HG03575 (cell line): Measurements from ENCODE around the gene TMEM245.
A peak's percentile ranks its signal among the peaks of the same experiment; 100 is the strongest.

Experiments used
- ATAC-seq: cut with Tn5 transposase; IDR thresholded peaks from one replicate; pipeline ENCODE4 v1.9.1; 2021; ENCODE audit not compliant: unreplicated experiment, insufficient number of reproducible peaks, low FRiP score; ENCODE audit errors: extremely low read depth

Gene TMEM245

DNA sequence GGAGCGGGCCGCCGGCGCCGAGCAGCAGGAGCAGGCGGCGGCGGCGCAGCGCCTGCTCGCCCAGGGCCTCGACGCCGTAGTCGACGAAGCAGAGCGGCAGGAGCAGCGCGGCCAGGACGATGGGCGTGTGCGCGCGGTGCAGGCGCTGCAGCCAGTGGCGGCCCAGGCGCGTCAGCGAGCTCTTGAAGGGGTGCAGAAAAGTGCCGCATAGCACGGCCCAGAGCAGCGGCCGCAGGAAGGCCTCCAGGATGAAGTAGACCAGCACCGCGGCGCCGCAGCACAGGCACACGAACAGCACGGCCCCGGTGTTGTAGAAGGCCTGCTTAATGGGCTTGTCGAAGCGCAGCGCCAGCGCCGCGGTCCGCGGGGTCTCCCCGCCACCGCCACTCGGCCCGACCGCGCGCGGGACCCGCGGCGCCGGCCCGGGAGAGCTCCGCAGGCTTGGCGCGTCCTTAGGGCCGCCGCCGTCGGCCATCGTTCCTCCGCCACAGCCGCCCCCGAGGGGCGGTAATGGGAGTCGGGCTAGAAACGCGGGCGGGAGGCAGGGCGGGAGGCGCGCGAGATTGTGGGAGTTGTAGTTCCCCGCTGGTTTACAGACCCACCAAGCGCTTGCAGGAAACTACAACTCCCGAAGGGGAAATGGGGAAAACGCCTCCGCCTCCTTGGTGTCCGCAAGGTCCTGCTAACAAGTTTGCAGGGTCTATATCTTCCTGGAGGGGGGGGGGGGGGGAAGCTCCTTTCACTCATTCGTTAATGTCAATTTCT lies at the start of gene TMEM245:
TSS of gene TMEM245 (minus strand) at position 509 of the 765 bp plus-strand sequence. CDS start at position 475, 34 bp downstream.
- ATAC-seq, result peak; percentile 79

DNA sequence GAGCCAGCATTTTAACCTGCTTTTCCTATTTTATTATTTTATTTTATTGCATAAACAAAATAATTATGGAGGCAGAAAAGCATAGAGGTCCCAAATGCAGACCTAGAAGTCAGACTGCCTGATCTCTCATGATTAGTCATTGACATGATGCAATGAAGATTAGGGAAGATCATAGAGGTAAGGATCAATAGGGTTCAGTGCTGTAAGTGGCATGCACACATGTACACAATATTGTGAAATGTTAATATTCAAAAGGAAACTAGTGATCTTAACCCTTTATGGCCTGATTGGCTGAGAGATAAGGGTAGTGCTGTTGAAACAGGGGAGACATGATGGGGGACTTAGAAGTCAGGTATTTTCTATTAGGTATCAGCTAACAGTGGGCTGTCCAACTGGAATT lies 48.4 kb upstream of the TMEM245 start:
- no peak for ATAC-seq

DNA sequence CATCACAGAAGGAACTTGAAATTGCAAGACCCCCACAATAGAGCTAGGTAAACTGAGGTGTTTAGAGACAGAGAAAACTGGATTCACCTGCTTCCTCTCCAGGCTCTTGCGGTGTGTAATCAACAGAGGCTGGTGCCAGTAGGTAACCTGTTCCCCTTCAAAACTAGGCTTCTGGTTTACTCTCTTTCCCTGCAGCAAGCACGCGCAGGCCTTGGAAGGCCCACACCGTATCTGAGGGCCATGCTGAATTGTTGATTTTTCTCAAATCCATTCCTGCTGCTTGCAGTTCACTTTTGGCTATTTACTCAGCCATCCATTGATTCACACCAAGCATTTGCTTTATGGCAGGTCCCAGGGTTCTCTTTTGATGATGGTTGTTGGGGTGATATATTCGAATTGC lies 48.0 kb upstream of the TMEM245 start:
- no peak for ATAC-seq

DNA sequence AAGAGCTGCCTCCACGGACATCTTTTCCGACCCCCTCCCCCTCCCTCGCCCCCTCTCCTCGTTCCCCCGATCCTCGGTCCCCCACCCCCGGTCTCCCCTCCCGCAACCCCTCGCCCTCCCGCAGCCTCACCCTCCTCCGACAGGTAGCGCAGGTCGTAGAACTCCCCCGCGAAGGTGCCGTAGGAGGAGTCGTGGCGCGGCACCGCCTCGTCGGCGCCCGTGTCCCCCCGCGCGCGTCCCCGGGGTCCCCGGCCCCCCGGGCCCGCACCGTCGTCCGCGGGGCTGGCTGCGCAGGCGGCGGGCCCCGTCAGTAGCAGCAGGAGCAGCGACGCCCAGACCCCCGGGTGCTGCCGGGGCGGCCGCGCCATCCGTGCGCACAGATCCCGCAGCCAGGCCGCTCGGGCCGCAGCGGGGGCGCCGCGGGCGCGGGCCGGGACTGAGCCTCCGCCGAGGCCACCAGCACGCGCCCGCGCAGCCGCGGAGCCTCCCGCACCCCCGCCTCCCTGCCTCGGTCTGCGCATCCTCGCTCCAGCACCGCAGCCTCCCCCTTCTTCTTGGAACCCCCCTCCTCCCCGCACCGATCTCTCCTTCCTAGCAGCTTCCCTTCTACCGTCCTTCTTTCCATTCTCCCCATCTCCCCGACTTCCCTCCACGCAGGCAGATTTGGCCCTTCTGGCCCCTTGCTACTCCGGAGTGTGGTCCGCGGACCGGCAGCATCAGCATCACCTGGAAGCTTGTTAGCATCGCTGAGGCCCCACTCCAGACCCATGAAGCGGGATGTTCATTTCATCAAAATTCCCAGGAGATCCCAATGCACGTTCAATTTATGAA lies 47.2 kb upstream of the TMEM245 start, which contains the start of gene FRRS1L:
TSS of gene FRRS1L (minus strand) at position 479 of the 831 bp plus-strand sequence. CDS start at position 368, 111 bp downstream.
- ATAC-seq, result no peak

DNA sequence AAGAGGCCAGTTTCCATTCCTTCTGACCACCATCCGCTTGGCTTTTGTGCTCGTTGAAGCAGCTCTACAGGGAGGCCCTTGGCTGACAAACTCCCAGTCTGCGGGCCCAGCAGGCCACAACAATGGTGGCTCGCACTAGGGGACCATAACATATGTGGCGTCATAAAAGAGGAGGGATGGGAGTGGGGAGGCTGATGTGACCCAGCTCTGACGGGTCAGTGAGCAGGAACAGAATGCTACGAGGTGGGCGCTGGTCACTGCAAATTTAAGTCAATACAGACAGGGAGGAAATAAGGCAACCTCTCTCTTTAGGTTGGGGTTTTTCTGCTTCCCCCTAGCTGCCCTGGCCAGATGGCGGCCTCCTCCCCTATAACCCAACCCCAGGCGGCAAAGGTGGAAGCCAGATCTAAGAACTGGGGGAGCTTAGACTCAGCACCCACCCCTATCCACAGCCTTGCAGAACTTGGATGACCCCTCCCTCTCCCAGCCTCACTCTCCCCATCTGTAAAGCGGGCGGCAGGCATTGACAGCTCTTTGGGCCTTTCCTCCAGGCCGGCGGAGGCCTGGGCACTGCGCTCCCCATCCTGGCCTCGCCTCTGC lies 46.5 kb upstream of the TMEM245 start:
- no peak for ATAC-seq

DNA sequence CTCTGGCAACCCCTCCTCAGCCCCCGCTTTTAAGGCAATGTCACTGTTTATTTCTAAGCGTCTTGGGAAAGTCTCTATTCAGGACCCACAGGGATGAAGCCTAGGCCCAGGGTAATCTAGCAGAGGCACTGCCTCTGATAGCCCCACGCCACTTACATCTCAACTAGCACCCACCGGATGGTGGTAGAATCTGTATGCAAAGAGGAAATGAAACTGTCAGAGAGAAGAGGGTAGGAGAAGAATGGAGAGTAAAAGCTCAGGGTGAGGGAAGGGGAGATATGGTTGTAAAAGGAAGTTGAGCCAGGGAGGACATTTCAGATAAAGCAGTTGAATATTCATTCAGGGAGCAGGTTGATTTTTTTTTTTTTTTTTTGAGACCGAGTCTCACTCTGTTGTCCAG lies 44.3 kb upstream of the TMEM245 start:
- ATAC-seq, result no peak

DNA sequence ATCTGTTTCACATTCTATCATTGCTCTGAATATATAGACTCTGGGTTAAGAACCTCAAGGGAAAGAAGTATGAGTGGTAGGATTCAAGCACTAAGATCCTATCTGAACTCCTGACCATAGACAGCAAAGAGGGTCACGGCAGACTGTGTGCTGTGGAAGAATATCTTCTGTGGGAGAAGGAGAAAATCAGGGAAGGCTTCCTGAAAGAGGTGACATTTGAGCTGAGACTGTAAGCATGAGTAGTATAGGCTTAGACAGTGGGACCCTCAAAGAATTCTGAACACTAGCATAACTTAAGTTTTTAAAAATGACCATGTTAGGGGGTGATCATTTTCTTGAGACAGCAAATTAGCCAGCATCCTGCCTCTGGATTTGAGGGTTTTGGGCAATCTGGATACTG lies 43.4 kb upstream of the TMEM245 start:
- ATAC-seq, result no peak

DNA sequence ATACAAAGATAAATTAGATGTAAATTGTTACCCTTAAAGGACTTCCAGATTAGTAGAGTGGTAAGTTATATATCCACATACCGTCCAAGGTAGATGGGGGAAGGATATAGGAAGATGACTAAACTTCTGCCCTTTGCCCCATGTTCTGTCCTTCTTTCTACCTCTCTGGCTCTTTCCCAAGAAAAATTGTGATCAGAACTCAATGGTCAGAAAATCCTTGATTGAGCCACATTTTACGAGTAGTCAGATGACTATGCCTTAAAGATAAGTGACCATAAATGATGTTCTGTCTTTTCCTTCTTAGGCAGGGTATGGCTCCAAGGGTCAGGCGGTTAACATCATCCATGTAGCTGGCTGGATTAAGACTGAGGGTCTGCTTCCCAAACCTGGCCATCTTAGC lies 42.9 kb upstream of the TMEM245 start:
- no peak for ATAC-seq

DNA sequence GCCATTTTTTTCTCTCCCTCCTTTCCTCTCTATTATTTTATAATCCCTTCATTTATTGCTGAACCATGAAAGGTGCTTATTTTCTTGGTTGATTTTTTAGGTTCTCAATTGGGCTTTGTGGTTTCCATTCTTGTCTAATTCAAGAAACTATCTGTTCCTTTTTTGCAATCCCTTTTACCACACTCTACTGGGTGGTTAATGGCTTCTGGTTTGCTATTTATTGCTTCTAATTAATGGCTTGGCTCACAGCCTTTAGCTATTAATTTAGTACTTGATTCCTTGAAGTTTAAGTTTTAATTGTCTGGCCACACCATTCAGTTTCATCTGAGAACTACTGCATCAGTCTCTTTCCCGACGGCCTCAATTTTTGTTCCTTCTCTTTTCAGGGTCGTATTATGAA lies 41.7 kb upstream of the TMEM245 start:
- ATAC-seq, result no peak

DNA sequence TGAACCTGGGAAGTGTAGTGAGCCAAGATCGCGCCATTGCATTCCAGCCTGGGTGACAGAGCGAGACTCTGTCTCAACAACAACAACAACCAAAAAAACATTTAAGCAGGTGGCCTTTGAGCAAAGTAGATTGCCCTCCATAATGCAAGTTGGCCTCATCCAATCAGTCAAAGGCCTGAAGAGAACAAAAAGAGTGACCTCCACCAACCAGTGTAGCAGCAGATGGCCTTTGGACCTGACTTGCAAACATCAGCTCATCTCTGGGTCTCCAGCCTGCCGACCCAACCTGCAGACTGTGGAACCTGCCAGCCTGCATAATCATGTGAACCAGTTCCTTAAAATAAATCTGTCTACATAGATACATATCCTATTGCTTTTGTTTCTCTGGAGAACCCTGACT lies 39.8 kb upstream of the TMEM245 start:
- no peak for ATAC-seq

DNA sequence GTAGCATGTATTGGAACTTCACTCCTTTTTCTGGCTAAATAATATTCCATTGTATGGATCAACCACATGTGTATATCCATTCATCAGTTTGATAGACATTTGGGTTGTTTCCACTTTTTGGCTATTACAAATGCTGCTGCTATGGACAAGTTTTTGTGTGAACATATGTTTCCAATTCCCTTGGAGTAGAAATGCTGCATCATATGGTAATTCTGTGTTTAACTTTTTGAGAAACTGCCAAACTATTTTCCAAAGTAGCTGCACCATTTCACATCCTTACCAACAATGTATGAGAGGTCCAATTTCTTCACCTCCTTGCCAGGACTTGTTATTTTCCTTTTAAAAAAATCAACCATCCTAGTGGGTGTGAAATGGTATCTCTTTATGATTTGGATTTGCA lies 38.9 kb upstream of the TMEM245 start:
- no peak for ATAC-seq

DNA sequence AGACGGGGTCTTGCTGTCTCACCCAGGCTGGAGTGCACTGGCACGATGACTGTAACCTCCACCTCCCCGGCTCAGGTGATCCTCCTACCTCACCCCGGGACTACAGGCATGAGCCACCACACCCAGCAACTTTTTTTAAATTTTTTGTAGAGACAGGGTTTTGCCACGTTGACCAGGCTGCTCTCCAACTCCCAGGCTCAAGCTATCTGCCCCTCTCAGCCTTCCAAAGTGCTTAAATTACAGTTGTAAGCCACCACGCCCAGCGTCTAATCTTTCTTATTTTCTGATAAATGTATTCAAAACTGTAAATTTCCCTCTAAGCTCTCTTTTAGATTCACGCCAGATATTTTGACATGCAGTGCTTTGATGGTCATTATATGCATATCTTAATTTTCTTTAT lies 37.0 kb upstream of the TMEM245 start:
- no peak for ATAC-seq

DNA sequence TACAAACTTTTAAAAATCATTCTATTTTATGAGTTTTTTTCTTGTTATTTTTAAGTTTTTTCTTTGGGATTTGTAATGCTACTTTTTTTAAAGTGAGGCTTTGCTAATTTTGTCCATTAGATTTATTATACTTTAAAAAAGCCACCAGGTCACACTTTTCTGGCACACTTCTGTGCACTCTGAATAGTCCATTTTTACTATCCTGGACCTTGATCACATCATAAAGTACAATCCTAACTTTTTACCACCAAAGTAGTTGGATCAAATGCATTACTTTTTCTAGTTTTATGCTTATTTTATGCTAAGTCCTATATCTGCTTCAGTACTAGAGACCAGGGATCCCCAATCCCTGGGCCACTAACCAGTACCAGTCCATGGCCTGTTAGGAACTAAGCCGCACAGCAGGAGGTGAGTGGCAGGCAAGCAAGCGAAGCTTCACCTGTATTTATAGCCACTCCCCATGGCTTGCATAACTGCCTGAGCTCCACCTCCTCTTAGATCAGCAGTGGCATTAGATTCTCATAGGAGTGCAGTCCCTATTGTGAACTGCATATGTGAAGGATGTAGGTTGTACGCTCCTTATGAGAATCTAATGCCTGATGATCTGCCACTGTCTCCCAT lies 31.3 kb upstream of the TMEM245 start:
- no peak for ATAC-seq

DNA sequence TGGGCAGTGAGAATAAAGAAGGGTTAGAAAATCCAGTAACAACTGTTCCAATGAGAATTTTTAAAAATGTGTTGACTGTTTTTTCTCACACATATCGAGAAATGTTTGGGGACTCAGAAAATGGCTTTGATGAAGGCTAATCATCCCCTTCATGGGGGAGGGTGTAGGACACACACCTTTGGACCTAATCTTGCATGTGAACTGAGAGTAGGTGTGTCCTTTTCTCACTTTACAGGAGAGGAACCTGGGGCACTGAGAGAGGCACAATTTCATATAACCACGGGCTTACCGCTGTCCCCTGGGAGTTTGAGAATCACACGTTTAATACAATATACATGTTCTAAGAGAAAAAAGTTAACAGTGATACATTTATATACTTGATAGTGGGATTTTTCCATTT lies 30.0 kb upstream of the TMEM245 start:
- ATAC-seq, result no peak

DNA sequence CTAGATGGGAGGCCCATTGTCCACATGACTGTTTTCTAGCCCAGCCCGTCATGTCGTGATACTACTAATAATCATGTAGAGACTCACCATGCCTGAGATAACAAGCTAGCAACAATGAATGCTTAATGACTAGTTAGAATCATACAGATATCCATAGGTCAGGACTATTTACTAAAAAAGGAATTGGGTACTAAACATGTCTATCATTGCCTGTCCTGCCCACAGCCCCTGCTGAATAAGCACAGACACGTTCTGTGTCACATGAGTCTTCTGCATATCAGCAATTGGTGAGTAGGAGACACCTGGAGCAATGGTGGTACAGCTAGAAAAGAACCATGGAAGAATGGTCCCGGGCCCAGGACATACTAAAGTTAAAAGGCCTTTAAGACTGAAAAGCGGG lies 29.3 kb upstream of the TMEM245 start:
- no peak for ATAC-seq

DNA sequence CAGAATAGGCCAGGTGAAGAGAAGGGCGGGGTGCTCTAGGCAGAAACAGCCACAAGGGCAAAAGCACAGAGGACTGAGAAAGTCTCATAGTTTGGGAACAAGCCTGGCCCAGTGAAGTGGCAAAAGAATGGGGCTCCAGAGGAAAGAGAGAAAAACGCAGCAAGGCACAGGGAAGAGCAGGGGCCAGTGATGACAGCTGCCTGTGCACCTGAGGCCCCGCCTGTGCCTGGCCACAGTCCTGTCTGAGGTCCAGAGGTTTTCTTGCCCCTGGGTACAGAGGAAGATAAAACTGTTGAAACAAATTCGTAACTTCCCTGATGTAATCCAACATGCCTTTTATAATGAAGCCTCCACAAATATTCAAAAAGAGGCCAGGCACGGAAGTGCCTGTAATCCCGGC lies 25.3 kb upstream of the TMEM245 start:
- ATAC-seq, result no peak

DNA sequence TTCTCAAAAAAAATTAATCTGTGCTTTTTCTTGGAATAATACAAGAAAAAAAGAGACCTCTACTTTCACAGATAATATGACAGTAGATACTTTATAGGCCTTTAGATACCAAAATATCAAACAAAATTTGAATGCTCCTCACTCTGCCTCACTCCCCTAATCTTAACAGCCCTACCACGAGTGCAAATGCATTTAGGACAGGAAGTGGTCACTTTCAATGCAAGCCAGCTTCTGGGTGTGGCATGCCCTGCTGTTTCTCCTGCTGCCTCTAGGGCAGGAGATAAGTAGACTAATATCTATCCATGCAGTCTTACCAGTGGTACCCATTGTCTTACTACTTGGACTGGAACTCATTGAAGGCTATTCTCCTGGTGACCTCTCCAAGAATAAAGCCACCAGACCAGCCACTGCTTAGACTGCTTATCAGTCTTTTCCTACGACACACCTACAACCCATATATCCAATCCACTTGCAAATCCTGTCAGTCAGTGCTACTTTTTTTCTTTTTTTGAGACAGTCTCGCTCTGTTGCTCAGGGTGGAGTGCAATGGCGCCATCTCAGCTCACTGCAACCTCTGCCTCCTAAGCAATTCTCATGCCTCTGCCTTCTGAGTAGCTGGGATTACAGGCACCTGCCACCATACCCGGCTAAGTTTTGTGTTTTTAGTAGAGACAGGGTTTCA lies 24.3 kb upstream of the TMEM245 start:
- no peak for ATAC-seq

DNA sequence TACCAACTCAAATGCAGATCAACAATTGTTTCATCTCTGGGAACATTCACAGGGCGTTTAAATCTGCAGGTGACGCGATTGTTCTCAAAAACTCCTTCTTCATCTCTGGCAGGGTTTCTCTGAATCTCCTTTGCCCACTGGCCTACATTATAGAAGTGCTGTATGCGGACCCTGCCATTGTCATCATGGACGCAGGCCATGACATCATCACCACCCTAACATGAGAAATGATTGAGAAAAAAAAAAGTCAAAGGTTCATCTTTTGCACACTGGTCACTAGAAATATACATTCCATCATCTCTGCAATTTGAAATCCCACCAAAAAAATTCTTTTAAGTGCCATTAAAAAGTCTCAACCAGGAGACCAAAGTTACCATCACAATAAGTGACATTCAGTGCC lies 21.6 kb upstream of the TMEM245 start:
- no peak for ATAC-seq

DNA sequence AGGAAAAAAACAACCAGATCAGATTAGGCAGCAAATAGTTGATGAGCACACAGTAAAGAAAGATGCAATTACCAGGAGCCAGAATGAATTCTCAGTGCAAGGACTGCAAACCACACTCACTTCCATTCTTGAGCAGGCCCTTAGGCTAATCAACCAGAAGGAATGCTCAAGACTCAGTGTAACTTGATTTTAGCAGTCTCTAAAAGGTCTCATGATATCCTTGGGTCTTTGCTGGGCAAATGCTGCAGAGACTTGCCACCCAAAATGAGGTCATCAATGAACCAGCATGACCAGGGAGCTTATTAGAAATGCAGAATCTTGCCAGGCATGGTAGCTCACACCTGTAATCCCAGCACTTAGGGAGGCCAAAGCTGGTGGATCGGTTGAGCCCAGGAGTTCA lies 20.1 kb upstream of the TMEM245 start:
- no peak for ATAC-seq
